ENCODE data around the gene EPHA4.

The EPHA4 gene

GRCh38 chr2:221389904-221390303, 182.2 kb downstream of the EPHA4 start:
- DNase-seq (ENCODE audit: low read depth) = no peak
- no peak overlapping the region for H3K4me3 ChIP-seq (ENCODE audit: low read length)
- TF ChIP-seq CTCF (conservative IDR thresholded peaks at IDR 0.05; ENCODE audit: low read length) = no peak

GRCh38 chr2:221389421-221389820, 182.7 kb downstream of the EPHA4 start:
- no peak for TF ChIP-seq CTCF (conservative IDR thresholded peaks at IDR 0.05; ENCODE audit: low read length)
- no peak overlapping the region for H3K4me3 ChIP-seq (ENCODE audit: low read length)
- DNase-seq (ENCODE audit: low read depth) = no peak

GRCh38 chr2:221388891-221389290, 183.2 kb downstream of the EPHA4 start:
- H3K4me3 ChIP-seq (ENCODE audit: low read length) = no peak overlapping the region
- no peak for TF ChIP-seq CTCF (conservative IDR thresholded peaks at IDR 0.05; ENCODE audit: low read length)
- no peak for DNase-seq (ENCODE audit: low read depth)

GRCh38 chr2:221385716-221386115, 186.4 kb downstream of the EPHA4 start:
- no peak for DNase-seq (ENCODE audit: low read depth)
- no peak overlapping the region for H3K4me3 ChIP-seq (ENCODE audit: low read length)
- no peak for TF ChIP-seq CTCF (conservative IDR thresholded peaks at IDR 0.05; ENCODE audit: low read length)

- no peak for TF ChIP-seq CTCF (conservative IDR thresholded peaks at IDR 0.05; ENCODE audit: low read length)
- no peak overlapping the region for H3K4me3 ChIP-seq (ENCODE audit: low read length)
- no peak for DNase-seq (ENCODE audit: low read depth)
Observed at GRCh38 chr2:221381928-221382488, 190.1 kb downstream of the EPHA4 start.

- no peak overlapping the region for H3K4me3 ChIP-seq (ENCODE audit: low read length)
- TF ChIP-seq CTCF (conservative IDR thresholded peaks at IDR 0.05; ENCODE audit: low read length) = no peak
- DNase-seq (ENCODE audit: low read depth) = no peak
Observed at GRCh38 chr2:221380686-221381085, 191.4 kb downstream of the EPHA4 start.

- no peak overlapping the region for H3K4me3 ChIP-seq (ENCODE audit: low read length)
- no peak for TF ChIP-seq CTCF (conservative IDR thresholded peaks at IDR 0.05; ENCODE audit: low read length)
- DNase-seq (ENCODE audit: low read depth) = no peak
Observed at GRCh38 chr2:221380062-221380461, 192.0 kb downstream of the EPHA4 start.

Measured in AG10803 (cell line).